ENCODE data around the gene ID3.

ID3 gene

GRCh38 chr1:23576338-23577055, 17.2 kb upstream of the ID3 start:
- no peak for TF ChIP-seq CTCF (IDR thresholded peaks at IDR 0.05; ENCODE audit: low read depth, low read length, missing control alignments)
- DNase-seq (ENCODE audit: extremely low read depth, low read depth), result no peak
- H3K4me3 ChIP-seq (replicated peaks; ENCODE audit: low read depth, low read length), result no peak overlapping the region

GRCh38 chr1:23575226-23575810, 16.0 kb upstream of the ID3 start:
- H3K4me3 ChIP-seq (replicated peaks; ENCODE audit: low read depth, low read length), result no peak overlapping the region
- TF ChIP-seq CTCF (IDR thresholded peaks at IDR 0.05; ENCODE audit: low read depth, low read length, missing control alignments), result no peak
- no peak for DNase-seq (ENCODE audit: extremely low read depth, low read depth)

- H3K4me3 ChIP-seq (replicated peaks; ENCODE audit: low read depth, low read length), result no peak overlapping the region
- DNase-seq (ENCODE audit: extremely low read depth, low read depth), result no peak
- no peak for TF ChIP-seq CTCF (IDR thresholded peaks at IDR 0.05; ENCODE audit: low read depth, low read length, missing control alignments)
Measured at GRCh38 chr1:23574265-23574754, 15.0 kb upstream of the ID3 start.

GRCh38 chr1:23573574-23574182, 14.4 kb upstream of the ID3 start:
- TF ChIP-seq CTCF (IDR thresholded peaks at IDR 0.05; ENCODE audit: low read depth, low read length, missing control alignments), result no peak
- H3K4me3 ChIP-seq (replicated peaks; ENCODE audit: low read depth, low read length), result no peak overlapping the region
- DNase-seq (ENCODE audit: extremely low read depth, low read depth), result no peak

- DNase-seq (ENCODE audit: extremely low read depth, low read depth), result no peak
- H3K4me3 ChIP-seq (replicated peaks; ENCODE audit: low read depth, low read length), result no peak overlapping the region
- TF ChIP-seq CTCF (IDR thresholded peaks at IDR 0.05; ENCODE audit: low read depth, low read length, missing control alignments), result no peak
Measured at GRCh38 chr1:23571465-23571864, 12.2 kb upstream of the ID3 start.

- TF ChIP-seq CTCF (IDR thresholded peaks at IDR 0.05; ENCODE audit: low read depth, low read length, missing control alignments), result no peak
- DNase-seq (ENCODE audit: extremely low read depth, low read depth), result no peak
- H3K4me3 ChIP-seq (replicated peaks; ENCODE audit: low read depth, low read length), result no peak overlapping the region
Measured at GRCh38 chr1:23570001-23570691, 10.8 kb upstream of the ID3 start.

All from HFF-Myc (cell line).